GM21723 (cell line): Measurements from ENCODE around the gene WWP2.
"Not testable (repeated sequence)": the region's sequence is repeated elsewhere in the genome, so short reads cannot be mapped to it uniquely, and the experiment has no call there.

Experiments
- ATAC-seq: cut with Tn5 transposase; IDR thresholded peaks from one replicate; pipeline ENCODE4 v1.9.1; 2021; ENCODE audit warnings: mild to moderate bottlenecking, moderate library complexity; ENCODE audit not compliant: unreplicated experiment

Gene WWP2

DNA sequence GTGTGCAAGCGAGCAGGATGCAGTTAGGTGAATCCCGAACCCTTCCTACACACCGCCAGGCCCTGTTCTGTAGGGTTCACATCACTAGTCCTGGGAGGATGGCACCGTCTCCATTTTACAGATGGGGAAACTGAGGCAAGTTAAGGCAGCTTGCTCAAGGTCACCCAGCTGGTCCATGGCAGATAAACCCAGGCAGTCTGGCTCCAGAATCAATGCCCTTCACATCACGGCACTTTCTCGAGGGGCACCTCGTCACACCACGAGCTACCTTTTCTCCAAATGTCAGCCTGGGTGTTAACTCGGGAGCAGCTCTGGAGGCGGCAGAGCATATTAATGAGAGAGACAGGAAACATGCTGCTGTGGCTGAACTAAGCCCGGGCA lies 16.9 kb upstream of the WWP2 start:
- ATAC-seq, result no peak

DNA sequence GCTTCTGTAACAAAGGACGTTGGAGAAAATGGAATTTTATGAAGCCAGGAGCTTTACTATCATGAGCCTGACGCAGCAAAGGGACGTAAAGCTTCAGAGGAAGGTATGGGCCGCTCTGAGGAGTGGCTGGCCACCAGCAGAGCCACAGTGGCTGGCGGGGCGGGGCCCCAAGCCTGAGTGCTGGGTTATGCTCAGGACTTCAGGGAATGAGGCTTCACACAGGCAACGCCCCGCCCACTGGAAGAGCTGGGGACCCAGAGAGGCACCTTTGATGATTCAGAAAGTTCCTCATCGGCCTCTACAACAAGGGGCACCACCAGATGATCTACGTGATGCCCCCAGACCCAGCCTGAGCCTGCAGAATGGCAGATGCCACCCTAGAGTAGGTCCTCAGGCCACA lies 16.2 kb upstream of the WWP2 start:
- no peak for ATAC-seq

DNA sequence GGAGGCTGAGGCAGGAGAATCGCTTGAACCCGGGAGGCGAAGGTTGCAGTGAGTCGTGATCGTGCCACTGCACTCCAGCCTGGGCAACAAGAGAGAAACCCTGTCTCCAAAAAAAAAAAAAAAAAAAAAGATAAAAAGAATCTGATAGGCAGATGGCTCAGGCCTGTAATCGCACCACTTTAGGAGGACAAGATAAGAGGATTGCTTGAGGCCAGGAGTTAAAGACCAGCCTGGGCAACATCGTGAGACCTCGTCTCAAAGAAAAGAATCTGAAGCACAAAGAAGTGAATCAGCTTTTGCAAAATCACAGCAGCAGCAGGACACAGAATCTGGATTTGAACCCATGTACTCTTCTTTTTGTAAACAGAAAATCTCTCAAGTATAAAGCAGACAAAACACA lies 15.0 kb upstream of the WWP2 start:
- ATAC-seq, result no peak

DNA sequence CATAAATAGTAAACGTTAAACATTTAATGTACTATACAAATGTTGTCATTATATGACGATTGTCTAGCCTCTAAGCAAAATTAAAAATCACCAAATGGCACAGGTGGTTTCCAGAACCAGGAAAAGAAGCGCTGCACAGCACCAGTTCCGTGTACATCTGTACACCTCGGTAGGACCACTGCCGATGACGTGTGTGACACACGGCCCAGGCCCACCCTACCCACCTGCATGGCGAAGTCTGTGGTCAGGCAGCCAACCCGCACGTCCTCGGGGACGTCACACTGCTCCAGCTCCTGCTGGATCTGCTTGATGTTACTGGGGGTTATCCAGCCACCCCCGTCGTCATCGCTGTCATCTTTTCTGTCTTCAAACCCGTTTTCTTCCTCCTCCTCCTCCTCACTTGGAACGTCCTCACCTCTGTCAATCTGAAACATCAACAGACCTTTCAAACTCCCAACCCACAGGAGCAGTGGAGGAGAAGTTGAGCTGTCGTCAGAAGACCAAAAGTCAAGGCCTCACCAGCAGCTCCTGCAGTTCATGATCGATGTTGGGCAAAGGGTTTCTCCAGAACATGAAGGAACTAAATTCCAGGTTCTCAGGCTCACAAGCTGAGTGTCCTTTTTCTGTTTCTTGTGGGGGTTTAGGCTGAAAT lies 13.3 kb upstream of the WWP2 start:
- ATAC-seq, result no peak

DNA sequence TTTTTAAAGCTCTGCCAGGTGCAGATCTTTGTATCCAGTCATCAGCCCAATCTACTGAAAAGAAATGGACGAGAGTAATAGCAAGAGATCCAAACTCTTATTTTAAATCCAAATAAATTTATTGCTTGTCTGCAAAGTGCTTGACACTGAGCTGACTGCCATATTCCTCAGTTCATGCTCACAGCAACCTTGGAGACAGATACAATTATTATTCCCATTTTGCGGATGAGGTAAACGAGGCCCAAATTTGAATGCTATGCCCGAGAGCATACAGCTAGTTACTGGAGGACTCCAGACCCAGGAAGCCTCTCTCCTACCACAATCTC lies 8.0 kb upstream of the WWP2 start:
- ATAC-seq, result no peak

DNA sequence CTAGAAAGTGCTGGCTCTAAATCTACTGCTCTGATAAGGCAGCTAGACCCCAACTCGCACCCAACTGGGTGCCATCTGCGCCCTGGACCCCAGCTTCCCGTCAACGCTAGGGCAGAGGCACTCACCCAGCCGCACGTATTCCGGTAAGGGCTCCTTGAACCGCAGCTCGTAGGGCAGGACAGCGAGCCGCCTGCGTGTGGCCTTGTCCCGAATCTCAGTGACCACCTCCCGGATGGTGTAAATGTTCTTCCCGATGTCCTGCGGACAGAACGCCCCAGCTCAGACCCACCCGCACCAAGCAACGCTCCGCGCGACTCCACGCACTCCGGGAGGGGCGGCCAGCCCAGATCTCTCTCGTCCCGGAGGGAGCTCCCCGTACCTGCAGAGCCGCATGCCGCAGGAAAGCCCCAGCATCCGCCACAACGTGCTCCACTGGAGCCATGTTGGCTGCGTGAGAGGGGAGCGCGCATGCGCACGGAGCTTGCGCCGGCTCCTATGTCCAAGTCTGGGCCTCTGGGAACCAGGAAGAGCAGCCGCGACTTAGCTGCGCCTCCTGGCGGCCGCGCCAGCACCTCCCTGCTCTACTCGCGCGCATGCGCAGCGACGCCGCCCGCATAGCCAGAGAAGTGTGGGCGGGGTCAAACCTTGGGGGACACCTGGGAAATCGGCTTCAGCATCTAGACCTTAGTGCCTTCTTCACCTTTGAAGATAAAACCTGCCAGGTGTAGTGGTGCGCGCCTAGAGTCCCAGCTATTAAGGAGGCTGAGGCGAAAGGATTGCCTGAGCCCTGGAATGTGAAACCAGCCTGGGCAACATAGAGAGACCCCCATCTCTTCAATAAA lies 7.4 kb upstream of the WWP2 start, which contains the start of gene NOB1:
NOB1 (minus strand) TSS at position 458 of the 842 bp plus-strand sequence; CDS start at position 442, 16 bp downstream.
- ATAC-seq, result peak; percentile 94

DNA sequence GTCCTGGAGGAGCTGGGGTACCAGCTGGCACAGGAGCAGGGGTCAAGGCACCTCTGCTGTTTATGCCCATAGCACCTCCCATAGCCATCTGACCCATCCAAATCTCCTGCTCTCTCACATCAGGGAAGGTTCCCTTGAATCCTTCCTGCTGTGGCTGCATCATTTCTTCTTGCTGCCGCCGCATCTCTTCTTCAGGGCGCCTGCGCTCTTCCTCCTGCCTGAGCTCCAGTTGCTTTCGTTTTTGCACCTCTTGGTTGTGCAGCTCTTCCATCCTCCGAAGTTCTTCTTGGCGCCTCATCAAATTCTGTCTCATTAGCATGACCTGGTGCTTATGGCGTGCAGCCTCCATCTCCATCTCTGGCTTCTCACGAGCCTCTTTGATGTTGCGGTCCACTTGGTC lies 5.4 kb upstream of the WWP2 start:
- no peak for ATAC-seq

DNA sequence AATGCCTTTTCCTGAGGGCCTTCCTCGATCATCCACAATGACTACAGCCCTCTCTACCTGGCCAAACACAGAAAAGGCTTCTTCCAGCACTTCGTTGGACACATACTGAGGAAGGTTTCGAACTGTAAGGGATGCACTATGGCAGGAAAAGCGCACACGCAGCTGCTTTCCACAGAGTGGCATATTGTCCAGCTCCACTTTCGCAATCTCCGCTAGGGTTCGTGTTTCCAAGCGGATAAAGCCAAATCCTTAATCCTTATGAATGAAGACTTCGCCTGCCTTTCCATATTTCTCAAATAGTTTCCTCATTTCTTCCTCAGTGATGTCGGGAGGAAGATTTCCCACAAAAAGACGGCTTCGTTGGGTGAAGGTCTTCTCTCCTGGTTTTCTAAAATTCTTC lies 4.8 kb upstream of the WWP2 start:
- not testable (repeated sequence) for ATAC-seq

DNA sequence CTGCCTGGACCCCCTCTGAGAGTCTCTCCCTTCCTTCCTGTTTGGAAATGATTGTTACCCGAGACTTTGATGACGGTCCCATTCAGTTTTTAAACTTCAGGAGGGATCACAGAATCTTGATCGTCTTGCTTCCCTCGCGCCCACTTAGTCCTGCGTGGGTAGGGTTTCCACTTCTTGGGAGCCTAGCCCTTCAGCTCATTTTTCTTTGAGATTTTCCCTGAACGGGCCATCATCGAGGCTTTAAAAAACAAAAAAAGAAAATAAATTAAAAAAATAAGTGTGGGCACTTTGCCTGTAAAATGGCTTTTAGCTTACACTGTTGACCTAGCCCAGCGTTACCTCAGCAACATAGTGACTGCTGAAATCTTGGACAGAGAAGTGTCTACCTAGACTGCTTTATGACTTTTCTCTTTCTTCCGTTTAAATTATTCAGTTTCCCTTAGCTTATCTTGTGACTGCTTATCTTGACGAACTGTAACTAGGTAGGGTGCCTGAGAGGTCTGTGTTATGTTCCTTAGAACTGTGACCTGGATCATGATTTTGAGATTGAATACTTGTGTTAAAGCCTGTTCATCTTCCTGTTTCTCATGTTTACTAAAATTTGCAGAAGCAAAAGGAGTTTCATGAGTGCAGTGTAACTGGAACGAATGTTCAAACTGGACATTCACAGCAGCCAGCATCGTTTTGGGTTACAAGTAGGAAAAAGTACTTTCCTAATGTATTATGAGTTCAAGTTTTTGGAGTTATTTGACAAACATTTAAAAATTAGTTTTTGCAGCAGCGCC lies 874 bp downstream of the WWP2 start:
- peak; percentile 39 for ATAC-seq

DNA sequence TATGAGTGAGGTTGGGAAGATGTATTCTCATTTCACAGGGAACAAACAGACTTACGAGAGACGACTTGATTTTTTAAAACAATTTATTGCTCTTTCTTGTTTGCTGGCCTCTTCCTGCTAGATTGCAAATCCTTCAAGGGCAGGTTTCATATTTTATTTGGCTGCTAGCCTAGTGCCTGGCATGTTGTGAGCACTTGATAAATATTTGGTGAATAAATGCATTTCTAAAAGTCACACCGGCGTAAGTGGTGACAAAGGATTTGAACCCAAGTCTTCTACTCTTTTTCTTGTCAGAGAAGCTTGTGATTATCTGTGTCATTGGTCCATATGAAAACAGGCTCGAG lies 1.4 kb downstream of the WWP2 start:
- no peak for ATAC-seq

DNA sequence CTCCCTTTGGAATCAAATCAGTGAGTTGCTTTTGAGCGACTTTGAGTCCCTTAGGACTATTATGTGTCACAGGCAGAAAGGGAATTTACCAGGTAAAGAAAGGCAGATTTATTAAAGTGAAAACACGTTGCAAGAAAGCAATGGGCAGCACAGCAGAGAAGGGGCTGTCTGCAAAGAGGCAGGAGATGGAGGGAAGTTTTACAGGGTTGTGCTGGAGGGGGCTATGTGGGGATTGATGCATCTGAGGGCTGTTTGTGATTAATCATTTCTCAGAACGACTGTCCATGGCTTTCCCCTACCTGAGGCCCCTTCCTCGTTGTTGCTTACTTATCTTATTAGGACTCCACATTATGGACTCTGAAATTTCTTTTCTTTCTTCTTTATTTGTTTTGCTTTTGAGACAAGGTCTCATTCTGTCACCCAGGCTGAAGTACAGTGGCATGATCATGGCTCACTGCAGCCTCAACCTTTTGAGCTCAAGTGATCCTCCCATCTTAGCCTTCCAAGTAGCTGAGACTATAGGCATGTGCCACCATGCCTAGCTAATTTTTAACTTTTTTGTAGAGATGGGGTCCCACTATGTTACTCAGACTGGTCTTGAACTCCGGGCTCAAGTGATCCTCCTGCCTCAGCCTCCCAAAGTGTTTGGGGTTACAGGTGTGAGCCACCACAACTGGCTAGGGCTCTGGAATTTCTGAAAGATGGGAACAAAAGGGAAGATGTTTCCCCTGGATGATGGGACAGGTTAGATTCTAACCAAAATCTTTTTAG lies 5.5 kb downstream of the WWP2 start:
- no peak for ATAC-seq

DNA sequence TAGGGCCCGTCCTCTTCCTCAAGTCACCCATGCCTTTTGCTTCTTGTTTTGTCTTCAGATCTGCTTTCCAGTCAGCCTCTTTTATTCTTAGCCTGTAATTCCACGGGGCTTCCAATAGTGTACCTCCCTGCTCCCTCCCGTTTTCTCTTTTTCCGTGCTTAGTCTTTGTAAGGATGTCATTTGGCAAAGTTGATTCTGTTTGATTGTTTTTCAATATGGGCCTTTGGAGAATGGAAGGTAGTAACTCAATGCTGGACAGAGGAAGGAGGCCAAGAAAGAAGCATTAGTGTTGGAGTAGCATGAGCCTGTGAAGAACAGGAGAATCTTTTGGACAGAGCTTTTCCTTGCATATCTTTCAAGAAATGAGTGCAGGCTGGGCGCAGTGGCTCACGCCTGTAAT lies 6.5 kb downstream of the WWP2 start:
- no peak for ATAC-seq

DNA sequence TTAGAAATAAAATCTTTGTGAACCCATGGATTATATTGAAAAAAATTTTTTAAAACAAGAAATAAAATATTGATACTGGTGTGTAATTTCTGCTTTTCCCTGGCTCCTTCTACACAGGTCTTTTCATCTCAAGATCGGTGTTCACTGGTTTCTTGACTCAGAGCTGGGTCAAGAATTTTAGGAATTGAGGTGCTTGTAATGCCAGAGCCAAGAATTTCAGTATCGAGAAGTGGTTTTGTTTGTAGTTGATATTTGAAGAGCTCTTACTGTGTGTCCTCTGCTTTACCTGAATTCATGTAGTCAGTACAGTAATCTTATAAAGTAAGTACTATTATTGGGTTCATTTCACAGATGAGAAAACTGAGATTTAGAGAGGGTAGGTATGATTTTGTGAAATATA lies 7.3 kb downstream of the WWP2 start:
- no peak for ATAC-seq

DNA sequence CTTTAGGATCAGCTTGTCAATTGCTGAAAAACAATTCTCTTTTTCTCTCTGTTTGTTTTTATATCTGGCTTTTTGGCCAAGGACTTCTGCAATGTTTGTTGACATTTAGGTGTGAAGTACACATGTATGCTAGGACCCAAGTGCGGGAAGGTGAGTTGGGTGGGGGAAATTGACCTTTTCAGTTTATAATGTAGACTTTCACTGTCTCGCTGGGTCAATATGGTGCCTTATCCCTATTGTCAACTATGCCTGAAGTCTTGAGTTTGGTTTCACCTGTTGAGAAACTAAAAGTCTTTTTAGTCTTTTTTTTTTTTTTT lies 9.5 kb downstream of the WWP2 start:
- ATAC-seq, result no peak

DNA sequence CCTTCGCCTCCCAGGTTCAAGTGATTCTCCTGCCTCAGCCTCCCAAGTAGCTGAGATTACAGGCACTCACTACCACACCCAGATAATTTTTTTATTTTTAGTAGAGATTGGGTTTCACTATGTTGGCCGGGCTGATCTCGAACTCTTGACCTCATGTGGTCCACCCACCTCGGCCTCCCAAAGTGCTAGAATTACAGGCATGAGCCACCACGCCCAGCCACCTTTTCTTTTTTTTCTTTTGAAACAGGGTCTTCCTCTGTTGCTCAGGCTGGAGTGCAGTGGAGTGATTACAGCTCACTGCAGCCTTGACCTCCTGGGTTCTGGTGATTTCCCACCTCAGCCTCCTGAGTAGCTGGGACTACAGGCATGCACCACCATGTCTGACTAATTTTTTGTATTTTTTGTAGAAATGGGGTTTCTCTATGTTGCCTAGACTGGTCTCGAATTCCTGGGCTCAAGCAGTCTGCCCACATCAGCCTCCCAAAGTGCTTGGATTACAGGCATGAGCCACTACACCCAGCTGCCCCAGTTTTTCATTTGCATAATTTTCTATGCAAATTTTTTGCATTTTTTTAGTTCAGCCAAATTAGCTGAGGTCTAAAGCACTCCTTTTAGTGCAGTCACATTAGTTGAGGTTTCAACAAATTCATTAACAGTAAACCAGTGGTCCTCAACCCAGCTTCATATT lies 11.3 kb downstream of the WWP2 start:
- ATAC-seq, result no peak

DNA sequence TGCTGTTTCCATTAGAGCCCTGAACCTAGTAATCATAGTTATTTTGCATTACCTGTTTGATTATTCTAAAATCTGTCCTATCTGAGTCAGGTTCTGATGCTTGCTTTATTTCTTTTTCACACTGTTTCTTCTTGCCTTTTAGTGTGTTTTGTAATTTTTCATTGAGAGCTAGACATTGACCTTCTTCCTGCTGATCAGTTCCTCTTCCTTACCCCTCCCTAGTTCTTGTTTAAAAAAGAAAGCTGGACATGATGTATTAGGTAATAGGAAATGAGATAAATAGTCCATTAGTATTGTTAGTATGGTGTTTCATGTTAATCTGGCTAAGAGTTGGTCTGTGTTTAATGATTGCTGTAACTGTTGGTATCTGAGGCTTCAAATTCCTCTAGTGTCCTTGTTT lies 13.4 kb downstream of the WWP2 start:
- ATAC-seq, result no peak

DNA sequence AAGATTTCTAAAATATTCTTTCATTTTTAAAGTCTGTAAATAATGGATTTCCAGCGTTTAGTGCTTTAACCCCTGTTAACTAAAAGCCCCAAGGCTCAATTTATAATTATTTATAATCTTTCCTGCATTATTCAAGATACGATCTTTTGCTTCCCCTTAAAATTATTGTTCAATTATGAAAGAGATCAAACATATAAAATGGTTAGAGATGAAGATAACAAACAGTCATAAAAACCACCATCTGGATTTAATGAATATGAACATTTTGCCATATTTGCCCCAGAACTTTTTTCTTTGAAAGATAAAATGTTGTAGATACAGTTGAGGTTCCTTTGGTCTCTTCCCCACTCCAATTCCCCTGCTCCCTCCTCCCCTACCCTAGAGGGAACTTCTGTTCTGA lies 17.6 kb downstream of the WWP2 start:
- no peak for ATAC-seq

DNA sequence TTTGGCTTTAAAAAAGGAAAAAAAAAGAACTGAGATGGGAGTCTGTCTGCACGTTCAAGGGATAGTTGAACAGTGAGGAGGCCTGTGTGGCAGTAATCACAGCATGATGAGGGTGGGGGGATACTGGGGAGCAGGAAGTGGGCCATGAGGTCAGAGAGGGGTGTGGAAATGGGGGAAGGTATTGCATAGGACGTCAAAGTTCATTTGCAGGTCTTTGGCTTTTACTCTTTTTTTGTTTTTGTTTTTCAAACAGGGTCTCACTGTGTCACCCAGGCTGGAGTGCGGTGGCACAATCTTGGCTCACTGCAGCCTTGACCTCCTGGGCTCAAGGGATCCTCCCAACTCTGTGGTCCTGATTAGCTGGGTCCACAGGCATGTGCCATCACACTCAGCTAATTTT lies 19.0 kb downstream of the WWP2 start:
- ATAC-seq, result no peak

DNA sequence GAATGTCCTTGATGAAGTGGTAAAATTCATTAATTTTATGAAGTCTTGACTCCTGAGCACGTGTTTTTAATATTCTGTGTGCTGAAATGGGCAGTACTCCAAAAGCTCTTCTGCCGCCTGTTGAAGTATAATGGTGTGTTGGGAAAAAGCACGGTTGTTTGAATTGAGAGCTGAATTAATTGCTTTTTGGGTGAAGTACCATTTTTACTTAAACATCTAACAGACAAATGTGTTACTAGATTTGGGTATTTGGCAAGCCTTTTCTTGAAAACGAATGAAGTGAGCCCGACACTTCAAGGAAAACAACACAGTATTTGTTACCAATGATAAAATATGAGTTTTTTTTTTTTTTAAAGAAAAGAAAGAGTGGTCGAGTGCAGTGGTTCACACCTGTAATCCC lies 22.5 kb downstream of the WWP2 start:
- no peak for ATAC-seq

DNA sequence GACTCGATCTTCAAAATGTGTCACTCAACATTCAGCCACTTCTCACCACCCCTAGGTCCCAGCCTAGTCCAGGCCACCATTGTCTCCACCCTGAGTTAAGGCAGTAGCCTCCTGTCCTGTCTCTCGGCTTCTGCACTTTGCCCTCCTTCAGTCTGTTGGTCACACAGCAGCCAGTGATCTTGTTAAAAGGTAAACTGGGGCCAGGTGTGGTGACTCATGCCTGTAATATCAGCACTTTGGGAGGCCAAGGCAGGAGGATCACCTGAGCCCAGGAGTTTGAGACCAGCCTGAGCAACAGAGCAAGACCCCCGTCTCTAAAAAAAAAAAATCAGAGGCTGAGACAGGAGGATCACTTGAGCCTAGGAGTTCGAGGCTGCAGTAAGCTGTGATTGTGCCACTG lies 25.8 kb downstream of the WWP2 start:
- ATAC-seq, result no peak

DNA sequence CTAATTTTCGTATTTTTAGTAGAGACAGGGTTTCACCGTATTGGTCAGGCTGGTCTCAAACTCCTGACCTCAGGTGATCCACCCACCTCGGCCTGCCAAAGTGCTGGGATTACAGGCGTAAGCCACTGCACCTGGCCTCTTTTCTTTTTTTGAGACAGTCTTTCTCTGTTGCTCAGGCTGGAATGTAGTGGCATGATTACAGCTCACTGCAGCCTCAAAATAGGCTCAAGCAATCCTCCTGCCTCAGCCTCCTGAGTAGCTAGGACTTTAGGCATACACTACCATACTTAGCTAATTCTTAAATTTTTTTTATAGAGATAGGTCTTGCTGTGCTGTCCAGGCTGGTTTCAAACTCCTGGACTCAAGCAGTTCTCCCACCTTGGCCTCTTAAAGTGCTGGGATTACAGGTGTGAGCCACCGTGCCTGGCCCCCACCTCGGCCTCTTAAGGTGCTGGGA lies 29.3 kb downstream of the WWP2 start:
- not testable (repeated sequence) for ATAC-seq
